Heart right ventricle (tissue), 16 donors: ENCODE measurements around the gene GPATCH1. TPM values are rescaled to one million over a fixed set of nuclear protein-coding genes. Genes with fewer than 3 reads are reported as not detected.

ENCODE experiments used
- ATAC-seq, 8 donors: fragments of 200-7000 bp; cut with Tn5 transposase; one replicate each; pipeline ENCODE4 v1.9.1; 2020; ENCODE audit warnings: mild to moderate bottlenecking in 8 of 8, moderate library complexity in 8 of 8, moderate number of reproducible peaks in 1 of 8
- DNase-seq, 2 donors: peaks; one replicate each; pipeline ENCODE4 v3.0.0-alpha.2; 2020
- H3K27ac ChIP-seq, 10 donors: fragments of 200-600 bp; sonication (generic) in 2 of 10; one replicate each; pipeline versions ENCODE4 v1.5.0 to v1.8.0; 2020 to 2022; ENCODE audit warnings: mild to moderate bottlenecking in 3 of 10
- H3K27me3 ChIP-seq, 7 donors: fragments of 200-600 bp; one replicate each; pipeline ENCODE4 v1.8.0; 2021 to 2022; ENCODE audit warnings: mild to moderate bottlenecking in 2 of 7
- H3K36me3 ChIP-seq, 9 donors: fragments of 200-600 bp; sonication (generic) in 1 of 9; one replicate each; pipeline versions ENCODE4 v1.5.0 to v1.8.0; 2020 to 2022; ENCODE audit warnings: mild to moderate bottlenecking in 2 of 9
- H3K4me1 ChIP-seq, 9 donors: fragments of 200-600 bp; sonication (generic) in 1 of 9; one replicate each; pipeline versions ENCODE4 v1.5.0 to v1.8.0; 2020 to 2022; ENCODE audit warnings: mild to moderate bottlenecking in 4 of 9
- H3K4me3 ChIP-seq, 10 donors: fragments of 200-600 bp; sonication (generic) in 2 of 10; one replicate each; pipeline versions ENCODE4 v1.5.0 to v1.8.0; 2020 to 2022; ENCODE audit warnings: mild to moderate bottlenecking in 7 of 10, moderate library complexity in 2 of 10
- H3K9me3 ChIP-seq, 11 donors: fragments of 200-600 bp in 10 of 11; sonication (generic) in 2 of 11; one replicate each; pipeline versions ENCODE4 v1.5.0 to v1.8.0; 2013 to 2022; ENCODE audit warnings: mild to moderate bottlenecking in 2 of 11, control low read depth in 1 of 11, moderate library complexity in 1 of 11
- WGBS, 2 donors: extraction: QIAGEN DNeasy Blood & Tissue Kit; methylation state at CpG; one replicate each; pipeline ENCODE4 v1.1.7; 2013; ENCODE audit warnings: inconsistent platforms in 1 of 2; 5-methylcytosine and 5-hydroxymethylcytosine counted together
- intact Hi-C, 10 donors: fragments of 100-400 bp; cut with DNase I; formaldehyde crosslinking; loops; one replicate each; pipeline versions ENCODE4 v1.11.1 to v1.14.2; 2022
- polyA plus RNA-seq, 2 donors: library from polyadenylated mRNA; stranded (reverse); fragments of 200-250 nt; gene quantifications; one replicate each; pipeline ENCODE4 v1.2.3, GENCODE V29; 2013
- total RNA-seq, 10 donors: library from RNA; stranded (reverse); fragmentation: NEBNext Ultra II Directional in 3 of 10; extraction: Animal tissue kit (Norgen Biotek cat#: 25700) in 3 of 10; gene quantifications; one replicate each; pipeline versions ENCODE4 v1.2.1 to v1.2.4, GENCODE V29; 2021 to 2023
- TF ChIP-seq, protein P1 (sequence below), 9 donors: fragments of 200-600 bp; sonication (generic) in 2 of 9; IDR thresholded peaks; one replicate each; pipeline versions ENCODE4 v1.5.0 to v1.8.0; 2021 to 2022; ENCODE audit warnings: antibody characterized with exemption in 9 of 9, mild to moderate bottlenecking in 5 of 9, moderate library complexity in 1 of 9
- donor health status: Arrhythmogenic right ventricular cardiomyopathy.
- donor health status: ischemic (EF 13 %, LVEDD 7.1; RV severe dilation, severe dysfunction).
- donor health status: healthy with polysubstance abuse.
- donor health status: DM: no; HTN: yes; CAD: no.
- donor health status: DM: no; HTN: no; CAD: no.
- donor health status: ischemic (EF 25% LVEDD 6.9; RV normal size, moderate dysfunction).
- donor health status: ischemic (EF 25% LVEDD 5.7; RV mildly dilated, moderate dysfunction).
- donor health status: healthy.
- donor health status: DM: yes; HTN: yes; CAD: no.
- donor health status: Ischemic cardiomyopathy.
- donor health status: ischemic (EF 35%, LVEDD 5.7; RV mildly dilated, moderate dysfunction).
- donor health status: nonischemic (EF 11% LVEDD 7.7; RV severe dilation, severe dysfunction).
- donor health status: DM: yes; HTN: yes; CAD: no.
- donor health status: PGD.
- donor health status: ischemic (EF 29% LVEDD 5.4; RV normal size, mild dysfunction).
- donor health status: nonischemic (EF 23%, LVEDD 6.1; RV moderate dilation, normal function).

GPATCH1 gene
- total and polyA plus RNA-seq, 12 donors: 3.1 to 7.4 (median 5.1) TPM

GRCh38 chr19:33102893-33103292, 21.9 kb downstream of the GPATCH1 start:
- WGBS, 2 donors: 68 to 73% methylated on average over 6 of the region's 6 CpGs
- Histone ChIP-seq H3K9me3 (no peaks in the 10 kb centered on the region), H3K4me3 (no peak overlapping the region), H3K36me3 (peaks cover 0 to 100% (median 47%) of the 10 kb centered on the region in 9 donors), H3K4me1 (no peaks in the 10 kb centered on the region), H3K27ac (no peak overlapping the region), H3K27me3 (no peaks in the 10 kb centered on the region)
- ATAC-seq: peak in 1 of 8 donors; percentile 56
- intact Hi-C loops: no loop called here
- TF ChIP-seq, protein P1, sequence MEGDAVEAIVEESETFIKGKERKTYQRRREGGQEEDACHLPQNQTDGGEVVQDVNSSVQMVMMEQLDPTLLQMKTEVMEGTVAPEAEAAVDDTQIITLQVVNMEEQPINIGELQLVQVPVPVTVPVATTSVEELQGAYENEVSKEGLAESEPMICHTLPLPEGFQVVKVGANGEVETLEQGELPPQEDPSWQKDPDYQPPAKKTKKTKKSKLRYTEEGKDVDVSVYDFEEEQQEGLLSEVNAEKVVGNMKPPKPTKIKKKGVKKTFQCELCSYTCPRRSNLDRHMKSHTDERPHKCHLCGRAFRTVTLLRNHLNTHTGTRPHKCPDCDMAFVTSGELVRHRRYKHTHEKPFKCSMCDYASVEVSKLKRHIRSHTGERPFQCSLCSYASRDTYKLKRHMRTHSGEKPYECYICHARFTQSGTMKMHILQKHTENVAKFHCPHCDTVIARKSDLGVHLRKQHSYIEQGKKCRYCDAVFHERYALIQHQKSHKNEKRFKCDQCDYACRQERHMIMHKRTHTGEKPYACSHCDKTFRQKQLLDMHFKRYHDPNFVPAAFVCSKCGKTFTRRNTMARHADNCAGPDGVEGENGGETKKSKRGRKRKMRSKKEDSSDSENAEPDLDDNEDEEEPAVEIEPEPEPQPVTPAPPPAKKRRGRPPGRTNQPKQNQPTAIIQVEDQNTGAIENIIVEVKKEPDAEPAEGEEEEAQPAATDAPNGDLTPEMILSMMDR (IDR thresholded peaks at IDR 0.05): no peak
- DNase-seq: no peak

DNA sequence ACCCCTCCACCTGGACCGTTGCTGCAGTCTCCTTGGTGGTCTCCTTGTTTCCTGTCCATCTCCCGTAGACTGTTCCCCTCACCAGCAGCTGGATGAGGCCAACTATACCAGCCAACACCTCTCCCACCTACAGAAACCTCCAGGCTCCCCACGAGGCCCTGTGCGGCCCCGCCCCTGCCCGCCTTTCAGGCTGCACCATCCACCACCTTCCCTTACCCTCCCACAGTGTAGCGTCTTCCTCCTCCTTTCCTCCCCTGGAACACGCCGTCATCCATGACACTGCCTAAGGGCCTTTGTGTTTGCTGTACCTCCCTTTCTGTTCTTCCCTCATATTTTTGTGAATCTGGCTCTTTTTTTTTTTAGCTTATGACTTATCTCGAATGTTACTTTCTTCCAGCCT, 27.2 kb downstream of the GPATCH1 start:
- H3K36me3 ChIP-seq: peaks cover 0 to 100% (median 47%) of the 10 kb centered on the region in 9 donors
- TF ChIP-seq, protein P1 (IDR thresholded peaks at IDR 0.05): no peak
- H3K27me3 ChIP-seq: no peaks in the 10 kb centered on the region
- H3K4me3 ChIP-seq: no peak overlapping the region
- H3K9me3 ChIP-seq: no peaks in the 10 kb centered on the region
- H3K27ac ChIP-seq: no peak overlapping the region
- DNase-seq: no peak
- intact Hi-C loops: no loop called here
- no peaks in the 10 kb centered on the region for H3K4me1 ChIP-seq
- WGBS, 2 donors: 90 to 91% methylated on average over 10 of the region's 10 CpGs
- ATAC-seq: no peak

- intact Hi-C loops: loop anchor here in 1 of 10 donors (10.0 kb wide), 1 partner anchor 136 kb away; the partner anchor contains the start of genes CEP89 and FAAP24
- ATAC-seq: no peak
- TF ChIP-seq, protein P1 (IDR thresholded peaks at IDR 0.05): no peak
- Histone ChIP-seq H3K4me3 (no peak overlapping the region), H3K9me3 (no peaks in the 10 kb centered on the region), H3K4me1 (no peaks in the 10 kb centered on the region), H3K27me3 (no peaks in the 10 kb centered on the region), H3K36me3 (peaks cover 0 to 100% (median 60%) of the 10 kb centered on the region in 9 donors), H3K27ac (no peak overlapping the region)
- WGBS, 2 donors: 89 to 90% methylated on average over 9 of the region's 9 CpGs
- no peak for DNase-seq
These were observed 29.3 kb downstream of the GPATCH1 start for GRCh38 chr19:33110137-33110910.

GRCh38 chr19:33111587-33111986, 30.6 kb downstream of the GPATCH1 start:
- no peaks in the 10 kb centered on the region for H3K4me1 ChIP-seq
- no peaks in the 10 kb centered on the region for H3K27me3 ChIP-seq
- intact Hi-C loops: loop anchor here in 1 of 10 donors (10.0 kb wide), 1 partner anchor 137 kb away; the partner anchor contains the start of genes CEP89 and FAAP24
- H3K4me3 ChIP-seq: no peak overlapping the region
- DNase-seq: no peak
- TF ChIP-seq, protein P1 (IDR thresholded peaks at IDR 0.05): no peak
- no peaks in the 10 kb centered on the region for H3K9me3 ChIP-seq
- H3K36me3 ChIP-seq: peaks cover 0 to 100% (median 67%) of the 10 kb centered on the region in 9 donors
- 91 to 98% methylated on average over 11 of the region's 11 CpGs for WGBS, 2 donors
- no peak for ATAC-seq
- no peak overlapping the region for H3K27ac ChIP-seq
